GM12878 (cell line): ENCODE data around the gene OVOL3. TPM values are rescaled to one million over a fixed set of nuclear protein-coding genes. Genes with fewer than 3 reads are reported as not detected.

Experiments
- ATAC-seq: fragments of 200-7000 bp; cut with Tn5 transposase; 3 replicates; pipeline ENCODE4 v1.9.1; 2020; ENCODE audit warnings: mild to moderate bottlenecking, moderate library complexity
- BruUV-seq: library from RNA; stranded (reverse); fragments of 400-500 nt; replicated peaks from 2 replicates; lab custom pipeline; 2021; lab: Mats Ljungman, UMichigan
- CTCF ChIA-PET: fragments of 300-600 bp; sonication (Branson Sonifier 250); formaldehyde crosslinking; extraction: SDS; loops from one replicate; lab custom pipeline; 2021; ENCODE audit warnings: inconsistent platforms; lab: Yijun Ruan, JAX
- POLR2A ChIA-PET: fragments of 350-600 bp; formaldehyde crosslinking; extraction: SDS; loops from one replicate; lab custom pipeline; 2021; ENCODE audit warnings: inconsistent platforms; lab: Charles Lee
- RAD21 ChIA-PET: fragments of 300-600 bp; sonication (Branson Sonifier 250); formaldehyde crosslinking; loops from one replicate; lab custom pipeline; 2023; ENCODE audit warnings: antibody characterized with exemption; ENCODE audit not compliant: unreplicated experiment; lab: Charles Lee
- SMC1A ChIA-PET: fragments of 300-600 bp; sonication (Branson Sonifier 250); formaldehyde crosslinking; loops from one replicate; lab custom pipeline; 2023; ENCODE audit not compliant: unreplicated experiment, uncharacterized antibody; lab: Charles Lee
- DNase-seq: peaks from one replicate; pipeline ENCODE4 v3.0.0-alpha.2; 2011; ENCODE audit warnings: low read depth, low spot score
- FAIRE-seq: peaks from 3 replicates; lab custom pipeline; 2011; peaks lifted over from hg19 to GRCh38; lab: Jason Lieb, UNC
- H2AFZ ChIP-seq: 2 replicates; pipeline ENCODE4 v1.6.0; 2011; ENCODE audit warnings: low read depth, low read length, control low read depth; ENCODE audit not compliant: control insufficient read depth
- H3K27ac ChIP-seq: 2 replicates; pipeline ENCODE4 v1.5.1; 2011; ENCODE audit warnings: control low read depth; ENCODE audit not compliant: control insufficient read depth, insufficient read depth
- H3K27me3 ChIP-seq, 2 experiments: replicated peaks in 1 of 2; 2 replicates each; pipeline versions ENCODE4 v1.6.0 to v1.6.1; 2011; ENCODE audit warnings: low read length in 1 of 2; ENCODE audit not compliant: control insufficient read depth in 2 of 2, insufficient read depth in 2 of 2
- H3K36me3 ChIP-seq, 2 experiments: 2 replicates each; pipeline ENCODE4 v1.5.1; 2011; ENCODE audit warnings: low read length in 1 of 2; ENCODE audit not compliant: control insufficient read depth in 2 of 2, insufficient read depth in 2 of 2
- H3K4me1 ChIP-seq: 2 replicates; pipeline ENCODE4 v1.6.1; 2011; ENCODE audit warnings: mild to moderate bottlenecking, low read length, moderate library complexity, mixed read lengths; ENCODE audit not compliant: control insufficient read depth, insufficient read depth
- H3K4me2 ChIP-seq: 2 replicates; pipeline ENCODE4 v1.6.0; 2011; ENCODE audit warnings: control low read depth; ENCODE audit not compliant: control insufficient read depth, insufficient read depth
- H3K4me3 ChIP-seq: fragments of 200-600 bp; sonication (generic); 2 replicates; pipeline ENCODE4 v1.5.1; 2016
- H3K79me2 ChIP-seq: 2 replicates; pipeline ENCODE4 v1.6.0; 2011; ENCODE audit warnings: low read length; ENCODE audit not compliant: control insufficient read depth, insufficient read depth
- H3K9ac ChIP-seq: 2 replicates; pipeline ENCODE4 v1.8.0; 2011; ENCODE audit warnings: low read length, control low read depth, mixed read lengths; ENCODE audit not compliant: control insufficient read depth, insufficient read depth
- H3K9me3 ChIP-seq: replicated peaks from 3 replicates; pipeline ENCODE4 v1.5.1; 2011; ENCODE audit warnings: mild to moderate bottlenecking, low read length; ENCODE audit not compliant: control insufficient read depth, insufficient read depth
- H4K20me1 ChIP-seq: 2 replicates; pipeline ENCODE4 v1.6.0; 2011; ENCODE audit not compliant: control insufficient read depth, insufficient read depth
- ATF7 ChIP-seq: fragments of 450-650 bp; IDR thresholded peaks from 2 replicates; pipeline ENCODE4 v1.6.1; 2016; ENCODE audit warnings: low read depth, mild to moderate bottlenecking
- CHD4 ChIP-seq: fragments of 200-600 bp; sonication (generic); IDR thresholded peaks from 2 replicates; pipeline ENCODE4 v1.6.1; 2016; ENCODE audit warnings: mild to moderate bottlenecking
- CTCF ChIP-seq, 3 experiments: IDR thresholded peaks in 2 of 3; conservative IDR thresholded peaks in 1 of 3; 2 replicates each; pipeline ENCODE4 v1.5.1; 2011; ENCODE audit warnings: low read depth in 3 of 3, low read length in 3 of 3, mild to moderate bottlenecking in 3 of 3, control low read depth in 2 of 3, moderate library complexity in 2 of 3, inconsistent platforms in 1 of 3, mixed read lengths in 1 of 3; ENCODE audit not compliant: control insufficient read depth in 2 of 3, insufficient read depth in 1 of 3; ENCODE audit errors: extremely low read depth in 1 of 3
- GABPA ChIP-seq: IDR thresholded peaks from 2 replicates; pipeline ENCODE4 v1.6.1; 2014; ENCODE audit warnings: antibody characterized with exemption, low read depth, mild to moderate bottlenecking, inconsistent platforms
- IKZF2 ChIP-seq, 2 experiments: fragments of 450-650 bp; IDR thresholded peaks; 2 replicates each; pipeline ENCODE4 v1.6.1; 2017; ENCODE audit warnings: mild to moderate bottlenecking in 2 of 2, moderate library complexity in 2 of 2
- NBN ChIP-seq: fragments of 450-650 bp; IDR thresholded peaks from 2 replicates; pipeline ENCODE4 v1.6.1; 2016
- NR2C1 ChIP-seq: fragments of 450-650 bp; IDR thresholded peaks from 2 replicates; pipeline ENCODE4 v1.6.1; 2017; ENCODE audit warnings: antibody characterized with exemption, mild to moderate bottlenecking, moderate library complexity
- RBBP5 ChIP-seq: fragments of 200-600 bp; sonication (generic); conservative IDR thresholded peaks from 2 replicates; pipeline ENCODE4 v1.6.1; 2016
- RCOR1 ChIP-seq: conservative IDR thresholded peaks from 2 replicates; pipeline ENCODE4 v1.6.1; 2012; ENCODE audit warnings: low read depth, low read length, improper control_type of control experiment
- ZNF592 ChIP-seq: fragments of 450-650 bp; IDR thresholded peaks from 2 replicates; pipeline ENCODE4 v1.6.1; 2017; ENCODE audit warnings: mild to moderate bottlenecking, moderate library complexity
- WGBS: methylation state at CpG from one replicate; pipeline ENCODE4 v1.1.6; 2016; ENCODE audit warnings: low lambda C conversion rate; ENCODE audit not compliant: insufficient replicate concordance, insufficient coverage; ENCODE audit errors: missing lambda C conversion rate; 5-methylcytosine and 5-hydroxymethylcytosine counted together
- in situ Hi-C: fragments of 300-500 bp; cut with MboI; formaldehyde crosslinking; loops from 9 replicates; pipeline ENCODE4 v1.14.3; 2018; ENCODE audit warnings: mixed read lengths
- intact Hi-C: fragments of 100-400 bp; cut with micrococcal nuclease; formaldehyde crosslinking; loops from one replicate; pipeline ENCODE4 v1.14.2; 2022; ENCODE audit not compliant: unreplicated experiment
- polyA plus RNA-seq, 11 experiments: library from polyadenylated mRNA; depleted of rRNA in 4 of 11; unstranded in 6 of 11; stranded (reverse) in 5 of 11; fragments of >200 nt; fragmentation: Nextera tagmentation in 4 of 11; fragmentation: Illumina TruSeq in 1 of 11; extraction: Ambion mirVana in 4 of 11; extraction: Trizol in 1 of 11; gene quantifications; 1 replicate in 1 of 11; 2 replicates in 10 of 11; pipeline versions ENCODE4 v1.2.1 to v1.2.3, GENCODE V29; 2011 to 2016; ENCODE audit warnings: inconsistent platforms in 2 of 11, missing spikeins in 2 of 11, low read depth in 1 of 11
- total RNA-seq, 4 experiments: library from RNA; depleted of rRNA in 3 of 4; stranded (reverse); fragments of >200 nt in 3 of 4; fragmentation: Illumina TruSeq in 1 of 4; extraction: Trizol in 1 of 4; gene quantifications; 2 replicates each; pipeline versions ENCODE4 v1.2.1 to v1.2.3, GENCODE V29; 2013 to 2021
- TF ChIP-seq, protein P1 (sequence below): fragments of 450-650 bp; formaldehyde crosslinking; IDR thresholded peaks from 2 replicates; pipeline ENCODE4 v1.4.0; 2022; ENCODE audit warnings: mild to moderate bottlenecking, moderate library complexity

Gene OVOL3
- total and polyA plus RNA-seq, 10 of the 15 experiments (the other 5 are each of a cell fraction or from before 2014, with no cell fraction given) = 0.43 TPM; not detected in 9

DNA sequence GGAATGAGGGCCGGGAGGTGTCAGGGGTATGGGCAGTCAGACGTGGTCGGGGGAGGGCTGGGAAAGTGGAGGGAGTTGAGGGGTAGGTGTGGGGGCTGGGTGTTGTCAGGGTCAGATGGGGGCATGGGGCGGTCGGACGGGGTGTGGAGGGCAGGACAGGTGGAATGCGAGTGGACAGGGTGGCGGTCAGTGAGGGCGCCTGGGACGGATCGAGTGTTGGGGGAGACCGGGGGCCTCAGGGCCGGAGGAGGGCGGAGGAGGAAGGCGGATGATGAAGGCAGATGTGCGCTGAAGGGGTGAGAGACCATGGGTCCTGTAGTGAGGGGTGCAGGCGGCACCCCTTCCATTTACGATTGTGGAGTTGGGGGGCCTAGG is 10.0 kb downstream of the OVOL3 start:
- Histone ChIP-seq H3K27ac (no peak overlapping the region), H3K79me2 (peaks cover 10% of the 10 kb centered on the region), H3K4me1 (peaks cover 12% of the 10 kb centered on the region), H3K9me3 (no peaks in the 10 kb centered on the region), H3K4me2 (no peak overlapping the region), H4K20me1 (no peaks in the 10 kb centered on the region), H3K9ac (no peak overlapping the region), H3K36me3 (peaks cover 7% of the 10 kb centered on the region in 2 experiments), H2AFZ (no peak overlapping the region), H3K4me3 (no peak overlapping the region), H3K27me3 (no peaks in the 10 kb centered on the region)
- TF ChIP-seq ZNF592 (no peak), NBN (no peak), NR2C1 (no peak), RCOR1 (no peak), GABPA (no peak), RBBP5 (no peak), CTCF (IDR thresholded peaks at IDR 0.05 in 2 of 3, conservative IDR thresholded peaks at IDR 0.05 in 1 of 3; ENCODE audit: control insufficient read depth in 2 of 3, extremely low read depth in 1 of 3, insufficient read depth in 1 of 3, low read depth in 3 of 3, low read length in 3 of 3) (no peak), CHD4 (no peak), ATF7 (no peak), IKZF2 (IDR thresholded peaks at IDR 0.05) (no peak)
- TF ChIP-seq, protein P1, sequence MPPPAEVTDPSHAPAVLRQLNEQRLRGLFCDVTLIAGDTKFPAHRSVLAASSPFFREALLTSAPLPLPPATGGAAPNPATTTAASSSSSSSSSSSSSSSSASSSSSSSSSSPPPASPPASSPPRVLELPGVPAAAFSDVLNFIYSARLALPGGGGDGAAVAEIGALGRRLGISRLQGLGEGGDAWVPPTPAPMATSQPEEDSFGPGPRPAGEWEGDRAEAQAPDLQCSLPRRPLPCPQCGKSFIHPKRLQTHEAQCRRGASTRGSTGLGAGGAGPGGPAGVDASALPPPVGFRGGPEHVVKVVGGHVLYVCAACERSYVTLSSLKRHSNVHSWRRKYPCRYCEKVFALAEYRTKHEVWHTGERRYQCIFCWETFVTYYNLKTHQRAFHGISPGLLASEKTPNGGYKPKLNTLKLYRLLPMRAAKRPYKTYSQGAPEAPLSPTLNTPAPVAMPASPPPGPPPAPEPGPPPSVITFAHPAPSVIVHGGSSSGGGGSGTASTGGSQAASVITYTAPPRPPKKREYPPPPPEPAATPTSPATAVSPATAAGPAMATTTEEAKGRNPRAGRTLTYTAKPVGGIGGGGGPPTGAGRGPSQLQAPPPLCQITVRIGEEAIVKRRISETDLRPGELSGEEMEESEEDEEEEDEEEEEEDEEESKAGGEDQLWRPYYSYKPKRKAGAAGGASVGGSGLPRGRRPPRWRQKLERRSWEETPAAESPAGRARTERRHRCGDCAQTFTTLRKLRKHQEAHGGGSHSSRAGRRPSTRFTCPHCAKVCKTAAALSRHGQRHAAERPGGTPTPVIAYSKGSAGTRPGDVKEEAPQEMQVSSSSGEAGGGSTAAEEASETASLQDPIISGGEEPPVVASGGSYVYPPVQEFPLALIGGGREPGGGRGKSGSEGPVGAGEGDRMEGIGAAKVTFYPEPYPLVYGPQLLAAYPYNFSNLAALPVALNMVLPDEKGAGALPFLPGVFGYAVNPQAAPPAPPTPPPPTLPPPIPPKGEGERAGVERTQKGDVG (CRISPR knock-in tag) = no peak
- DNase-seq = no peak
- ATAC-seq = no peak
- RAD21 ChIA-PET = no interaction called here
- intact Hi-C loops (loop anchor here (10.0 kb wide), 1 partner anchor 1094 kb away; the partner anchor contains the start of genes ZNF383 and ZNF585B), in situ Hi-C loops (loop anchor here (10.0 kb wide), 1 partner anchor 974 kb away; no protein-coding TSS in a partner anchor)
- CTCF ChIA-PET = no interaction called here
- no peak for FAIRE-seq
- POLR2A ChIA-PET = no interaction called here
- WGBS = 97% methylated on average over 8 of the region's 18 CpGs
- BruUV-seq = no TSS peak
- SMC1A ChIA-PET = no interaction called here
